ENCODE results near the gene IPO8.

The IPO8 gene

DNA sequence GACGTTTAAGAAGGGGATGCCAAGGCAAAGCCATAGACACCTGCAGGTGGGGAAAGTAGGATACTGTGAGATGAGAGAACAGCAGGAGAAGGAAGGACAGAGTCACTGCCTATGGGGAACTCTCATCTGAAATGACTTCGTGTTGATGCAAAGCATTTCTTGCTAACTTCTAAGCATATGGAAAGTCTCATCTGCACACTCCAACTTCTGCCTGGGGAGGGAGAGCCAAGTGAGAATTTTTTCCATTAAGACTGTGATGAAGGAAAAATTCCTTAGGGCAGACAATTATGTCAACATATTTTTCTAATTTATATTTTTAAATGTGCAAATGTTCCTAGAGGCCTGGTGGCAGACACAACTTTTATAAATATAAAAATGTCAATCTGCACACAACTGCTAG is 115.3 kb downstream of the IPO8 start:
- no peaks in the 10 kb centered on the region for H3K27me3 Mint-ChIP-seq
- no peak for DNase-seq
- H3K4me3 Mint-ChIP-seq, result no peak overlapping the region
- H3K9me3 Mint-ChIP-seq, result no peaks in the 10 kb centered on the region
- H3K27ac Mint-ChIP-seq, result no peak overlapping the region
- no peak for ATAC-seq (replicated peaks)
- H3K4me1 Mint-ChIP-seq (ENCODE audit: low read depth in 2 of 2), result no peaks in the 10 kb centered on the region
- no peaks in the 10 kb centered on the region for H3K36me3 Mint-ChIP-seq (ENCODE audit: insufficient read depth)

Measured in effector memory CD8-positive, alpha-beta T cell (primary cell).